GM23338 (cell line): ENCODE measurements around the gene ATG7. TPM values are rescaled to one million over a fixed set of nuclear protein-coding genes. Genes with fewer than 3 reads are reported as not detected.

Experiments
- ATAC-seq: fragments of 200-7000 bp; cut with Tn5 transposase; 3 replicates; pipeline ENCODE4 v1.9.1; 2020
- DNase-seq: peaks from one replicate; pipeline ENCODE4 v3.0.0-alpha.2; 2015; ENCODE audit warnings: low spot score
- H2AFZ ChIP-seq: fragments of 200-600 bp; sonication (generic); 2 replicates; pipeline ENCODE4 v1.8.0; 2016; ENCODE audit warnings: antibody characterized with exemption, mild to moderate bottlenecking, moderate library complexity
- H3F3A ChIP-seq: fragments of 200-600 bp; sonication (generic); replicated peaks from 2 replicates; pipeline ENCODE4 v1.8.0; 2017; ENCODE audit warnings: antibody characterized with exemption, mixed run types, low read depth
- H3K27ac ChIP-seq: fragments of 200-600 bp; sonication (generic); 2 replicates; pipeline ENCODE4 v1.6.1; 2016; ENCODE audit warnings: low read depth
- H3K27me3 ChIP-seq: fragments of 200-600 bp; sonication (generic); 2 replicates; pipeline ENCODE4 v1.8.0; 2016; ENCODE audit warnings: mild to moderate bottlenecking, mixed run types, moderate library complexity; ENCODE audit not compliant: insufficient read depth
- H3K36me3 ChIP-seq: fragments of 200-600 bp; sonication (generic); 2 replicates; pipeline ENCODE4 v1.8.0; 2016; ENCODE audit warnings: mild to moderate bottlenecking; ENCODE audit not compliant: insufficient read depth
- H3K4me1 ChIP-seq: fragments of 200-600 bp; sonication (generic); 2 replicates; pipeline ENCODE4 v1.8.0; 2016; ENCODE audit warnings: mild to moderate bottlenecking, moderate library complexity; ENCODE audit not compliant: insufficient read depth
- H3K4me2 ChIP-seq: fragments of 200-600 bp; sonication (generic); 2 replicates; pipeline ENCODE4 v1.7.1; 2017; ENCODE audit warnings: mixed run types
- H3K4me3 ChIP-seq: fragments of 200-600 bp; sonication (generic); 2 replicates; pipeline ENCODE4 v1.6.1; 2016; ENCODE audit warnings: mixed run types
- H3K79me2 ChIP-seq: fragments of 200-600 bp; sonication (generic); replicated peaks from 2 replicates; pipeline ENCODE4 v1.8.0; 2017; ENCODE audit warnings: mild to moderate bottlenecking; ENCODE audit not compliant: insufficient read depth
- H3K9me2 ChIP-seq: fragments of 200-600 bp; sonication (generic); 2 replicates; pipeline ENCODE4 v1.8.0; 2017; ENCODE audit not compliant: insufficient read depth
- H4K20me1 ChIP-seq: fragments of 200-600 bp; sonication (generic); replicated peaks from 2 replicates; pipeline ENCODE4 v1.8.0; 2017; ENCODE audit warnings: mild to moderate bottlenecking; ENCODE audit not compliant: insufficient read depth
- H3K27ac Mint-ChIP-seq: 2 replicates; pipeline ENCODE4 v1.8.0; 2020; ENCODE audit warnings: inconsistent platforms, mild to moderate bottlenecking, moderate library complexity, mixed read lengths
- H3K27me3 Mint-ChIP-seq: 3 replicates; pipeline ENCODE4 v1.8.0; 2022; ENCODE audit warnings: low read depth, mild to moderate bottlenecking, moderate library complexity, mixed read lengths, inconsistent platforms; ENCODE audit not compliant: insufficient read depth, poor library complexity
- H3K36me3 Mint-ChIP-seq: 3 replicates; pipeline ENCODE4 v1.8.0; 2021; ENCODE audit warnings: low read depth, mild to moderate bottlenecking, inconsistent platforms, moderate library complexity, mixed read lengths
- H3K4me1 Mint-ChIP-seq: 3 replicates; pipeline ENCODE4 v1.8.0; 2020; ENCODE audit warnings: mild to moderate bottlenecking, inconsistent platforms, mixed read lengths
- H3K4me3 Mint-ChIP-seq: 3 replicates; pipeline ENCODE4 v1.8.0; 2021; ENCODE audit warnings: moderate library complexity, mild to moderate bottlenecking, inconsistent platforms, mixed read lengths
- H3K9me3 Mint-ChIP-seq: 3 replicates; pipeline ENCODE4 v1.8.0; 2020; ENCODE audit warnings: moderate library complexity, mild to moderate bottlenecking, inconsistent platforms, mixed read lengths
- CREB1 ChIP-seq: fragments of 250-450 bp; sonication (Bioruptor Pico); IDR thresholded peaks from 2 replicates; pipeline ENCODE4 v1.5.0; 2020; ENCODE audit warnings: low read depth, mild to moderate bottlenecking, moderate library complexity
- EZH2 ChIP-seq: fragments of 200-600 bp; sonication (generic); IDR thresholded peaks from one replicate; pipeline ENCODE4 v1.8.0; 2017; ENCODE audit warnings: antibody characterized with exemption, mild to moderate bottlenecking, low read depth; ENCODE audit not compliant: unreplicated experiment
- EZH2phosphoT487 ChIP-seq: fragments of 200-600 bp; sonication (generic); IDR thresholded peaks from one replicate; pipeline ENCODE4 v1.8.1; 2018; ENCODE audit warnings: antibody characterized with exemption; ENCODE audit not compliant: unreplicated experiment
- JUNB ChIP-seq: IDR thresholded peaks from one replicate; pipeline ENCODE4 v1.6.1; 2016; ENCODE audit warnings: antibody characterized with exemption; ENCODE audit not compliant: unreplicated experiment
- NANOG ChIP-seq: IDR thresholded peaks from 2 replicates; pipeline ENCODE4 v1.6.1; 2016; ENCODE audit warnings: antibody characterized with exemption, borderline replicate concordance
- STAT1 ChIP-seq: IDR thresholded peaks from one replicate; pipeline ENCODE4 v1.6.1; 2016; ENCODE audit warnings: antibody characterized with exemption; ENCODE audit not compliant: unreplicated experiment
- ZNF114 ChIP-seq: fragments of 250-450 bp; sonication (Bioruptor Pico); IDR thresholded peaks from 2 replicates; pipeline ENCODE4 v1.5.0; 2020; ENCODE audit warnings: mild to moderate bottlenecking, moderate library complexity
- polyA plus RNA-seq: library from polyadenylated mRNA; unstranded; fragments of >200 nt; fragmentation: Nextera tagmentation; extraction: Ambion mirVana; gene quantifications from 2 replicates; pipeline ENCODE4 v1.2.1, GENCODE V29; 2016
- total RNA-seq: library from RNA; depleted of rRNA; stranded (reverse); fragments of >200 nt; shearing (Covaris generic); gene quantifications from 2 replicates; pipeline ENCODE4 v1.2.3, GENCODE V29; 2014
- TF ChIP-seq, protein P1 (sequence below), 2 experiments: fragments of 200-600 bp in 1 of 2; sonication (generic) in 1 of 2; conservative IDR thresholded peaks; 2 replicates each; pipeline versions ENCODE4 v1.5.1 to v1.6.1; 2016 to 2017; ENCODE audit warnings: antibody characterized with exemption in 2 of 2, low read depth in 2 of 2, mild to moderate bottlenecking in 2 of 2, moderate library complexity in 1 of 2
- TF ChIP-seq, protein P2 (sequence below): IDR thresholded peaks from 2 replicates; pipeline ENCODE4 v1.6.1; 2016; ENCODE audit warnings: antibody characterized with exemption

The ATG7 gene
- total and polyA plus RNA-seq, 2 experiments from 2014 or later: 16.2 to 36.7 TPM

DNA sequence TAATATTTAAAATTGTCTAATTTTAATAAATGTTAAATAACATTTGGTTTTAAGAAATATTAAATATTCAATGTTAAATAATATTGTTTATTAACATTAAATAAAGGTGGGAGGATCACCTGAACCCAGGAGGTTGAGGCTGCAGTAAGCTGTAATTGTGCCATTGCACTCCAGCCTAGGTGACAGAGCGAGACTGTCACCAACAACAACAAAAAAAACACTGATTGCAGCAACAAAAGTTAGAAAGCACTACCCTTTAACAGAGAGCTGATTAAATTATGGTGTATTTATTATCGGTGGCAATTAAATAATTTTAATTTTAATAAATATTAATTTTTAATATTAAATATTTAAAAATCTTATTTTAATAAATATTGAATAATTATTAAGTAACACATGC is 152.1 kb downstream of the ATG7 start:
- Histone ChIP-seq H4K20me1 (no peaks in the 10 kb centered on the region), H3K4me2 (no peak overlapping the region), H3K27me3 (no peaks in the 10 kb centered on the region), H3K27ac (no peak overlapping the region), H3K36me3 (no peaks in the 10 kb centered on the region), H3K79me2 (no peaks in the 10 kb centered on the region), H2AFZ (no peak overlapping the region), H3F3A (no peaks in the 10 kb centered on the region), H3K9me2 (0 out of 2 replicates have a peak, but pooled peaks cover 6% of the 10 kb centered on the region), H3K4me3 (no peak overlapping the region), H3K4me1 (no peaks in the 10 kb centered on the region)
- no peak for DNase-seq
- Mint-ChIP-seq H3K9me3 (no peaks in the 10 kb centered on the region), H3K4me3 (no peak overlapping the region), H3K4me1 (peaks cover 5% of the 10 kb centered on the region; the same call in 2 of the 3 replicates), H3K36me3 (no peaks in the 10 kb centered on the region), H3K27me3 (peaks cover 3% of the 10 kb centered on the region), H3K27ac (no peak overlapping the region)
- no peak for TF ChIP-seq STAT1
- no peak for TF ChIP-seq EZH2
- no peak for TF ChIP-seq CREB1
- no peak for TF ChIP-seq NANOG
- no peak for TF ChIP-seq JUNB
- TF ChIP-seq, protein P1, sequence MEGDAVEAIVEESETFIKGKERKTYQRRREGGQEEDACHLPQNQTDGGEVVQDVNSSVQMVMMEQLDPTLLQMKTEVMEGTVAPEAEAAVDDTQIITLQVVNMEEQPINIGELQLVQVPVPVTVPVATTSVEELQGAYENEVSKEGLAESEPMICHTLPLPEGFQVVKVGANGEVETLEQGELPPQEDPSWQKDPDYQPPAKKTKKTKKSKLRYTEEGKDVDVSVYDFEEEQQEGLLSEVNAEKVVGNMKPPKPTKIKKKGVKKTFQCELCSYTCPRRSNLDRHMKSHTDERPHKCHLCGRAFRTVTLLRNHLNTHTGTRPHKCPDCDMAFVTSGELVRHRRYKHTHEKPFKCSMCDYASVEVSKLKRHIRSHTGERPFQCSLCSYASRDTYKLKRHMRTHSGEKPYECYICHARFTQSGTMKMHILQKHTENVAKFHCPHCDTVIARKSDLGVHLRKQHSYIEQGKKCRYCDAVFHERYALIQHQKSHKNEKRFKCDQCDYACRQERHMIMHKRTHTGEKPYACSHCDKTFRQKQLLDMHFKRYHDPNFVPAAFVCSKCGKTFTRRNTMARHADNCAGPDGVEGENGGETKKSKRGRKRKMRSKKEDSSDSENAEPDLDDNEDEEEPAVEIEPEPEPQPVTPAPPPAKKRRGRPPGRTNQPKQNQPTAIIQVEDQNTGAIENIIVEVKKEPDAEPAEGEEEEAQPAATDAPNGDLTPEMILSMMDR (conservative IDR thresholded peaks at IDR 0.05; ENCODE audit: low read depth in 2 of 2): no peak
- TF ChIP-seq EZH2phosphoT487: no peak
- no peak for TF ChIP-seq ZNF114
- no peak for ATAC-seq

DNA sequence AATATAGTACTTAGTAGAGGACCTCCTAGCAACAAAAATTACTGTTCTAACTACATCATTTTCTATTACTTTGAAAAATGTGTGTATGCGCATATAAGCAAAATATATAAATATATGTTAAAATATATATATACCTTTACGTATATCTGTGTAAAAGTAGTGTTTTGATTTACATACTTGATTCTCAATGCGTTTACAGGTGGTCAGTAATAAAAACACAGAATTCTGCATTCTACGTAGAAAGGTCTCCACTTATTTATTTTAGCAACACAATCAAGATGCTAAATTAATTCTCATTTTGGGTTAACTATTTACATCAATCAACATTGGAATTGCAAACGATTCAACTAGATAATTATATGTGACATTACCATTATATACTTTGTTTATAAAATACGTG is 158.0 kb downstream of the ATG7 start:
- H3K36me3 Mint-ChIP-seq: no peaks in the 10 kb centered on the region
- ATAC-seq: no peak
- H3K9me3 Mint-ChIP-seq: no peaks in the 10 kb centered on the region
- Histone ChIP-seq H3K27ac (no peak overlapping the region), H3F3A (no peaks in the 10 kb centered on the region), H4K20me1 (no peaks in the 10 kb centered on the region), H2AFZ (no peak overlapping the region), H3K27me3 (no peaks in the 10 kb centered on the region), H3K4me2 (no peak overlapping the region), H3K36me3 (no peaks in the 10 kb centered on the region), H3K9me2 (no peaks in the 10 kb centered on the region), H3K4me1 (no peaks in the 10 kb centered on the region), H3K79me2 (no peaks in the 10 kb centered on the region), H3K4me3 (no peak overlapping the region)
- TF ChIP-seq STAT1: no peak
- no peak for TF ChIP-seq JUNB
- TF ChIP-seq, protein P2, sequence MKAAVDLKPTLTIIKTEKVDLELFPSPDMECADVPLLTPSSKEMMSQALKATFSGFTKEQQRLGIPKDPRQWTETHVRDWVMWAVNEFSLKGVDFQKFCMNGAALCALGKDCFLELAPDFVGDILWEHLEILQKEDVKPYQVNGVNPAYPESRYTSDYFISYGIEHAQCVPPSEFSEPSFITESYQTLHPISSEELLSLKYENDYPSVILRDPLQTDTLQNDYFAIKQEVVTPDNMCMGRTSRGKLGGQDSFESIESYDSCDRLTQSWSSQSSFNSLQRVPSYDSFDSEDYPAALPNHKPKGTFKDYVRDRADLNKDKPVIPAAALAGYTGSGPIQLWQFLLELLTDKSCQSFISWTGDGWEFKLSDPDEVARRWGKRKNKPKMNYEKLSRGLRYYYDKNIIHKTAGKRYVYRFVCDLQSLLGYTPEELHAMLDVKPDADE: no peak
- no peak for TF ChIP-seq CREB1
- no peak overlapping the region for H3K27ac Mint-ChIP-seq
- H3K4me3 Mint-ChIP-seq: no peak overlapping the region
- no peaks in the 10 kb centered on the region for H3K27me3 Mint-ChIP-seq
- DNase-seq: no peak
- H3K4me1 Mint-ChIP-seq: no peaks in the 10 kb centered on the region

DNA sequence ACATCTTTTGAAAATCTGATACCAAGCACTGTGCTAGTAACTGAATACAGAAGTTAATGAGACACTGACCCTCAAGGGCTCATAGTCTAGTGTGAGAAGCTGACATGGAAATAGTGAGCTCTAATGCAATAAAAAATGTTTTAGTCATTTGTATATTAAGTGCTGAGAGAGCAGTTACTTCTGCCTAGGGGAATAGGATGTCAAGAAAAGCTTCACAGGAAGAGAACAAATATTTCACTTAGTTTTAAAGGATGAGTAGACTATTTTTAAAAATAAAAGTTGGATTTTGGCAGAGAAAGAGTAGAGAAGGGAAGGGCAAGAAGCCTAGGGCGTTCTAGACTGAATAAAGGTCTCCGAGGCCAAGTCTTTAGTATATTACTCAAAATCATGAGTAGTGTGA is 158.4 kb downstream of the ATG7 start:
- Mint-ChIP-seq H3K27me3 (no peaks in the 10 kb centered on the region), H3K36me3 (no peaks in the 10 kb centered on the region), H3K4me1 (no peaks in the 10 kb centered on the region), H3K9me3 (no peaks in the 10 kb centered on the region), H3K4me3 (no peak overlapping the region), H3K27ac (no peak overlapping the region)
- H3K4me1 ChIP-seq: no peaks in the 10 kb centered on the region
- DNase-seq (no peak), ATAC-seq (no peak)
- H3K4me2 ChIP-seq: no peak overlapping the region
- no peaks in the 10 kb centered on the region for H3K36me3 ChIP-seq
- H3K9me2 ChIP-seq: no peaks in the 10 kb centered on the region
- no peak overlapping the region for H2AFZ ChIP-seq
- no peak overlapping the region for H3K27ac ChIP-seq
- no peaks in the 10 kb centered on the region for H3K27me3 ChIP-seq
- H3K79me2 ChIP-seq: no peaks in the 10 kb centered on the region
- H4K20me1 ChIP-seq: no peaks in the 10 kb centered on the region
- no peaks in the 10 kb centered on the region for H3F3A ChIP-seq
- H3K4me3 ChIP-seq: no peak overlapping the region
- TF ChIP-seq CREB1 (no peak), EZH2phosphoT487 (no peak), ZNF114 (no peak)
